Measurements from ENCODE around the gene PHEX.

- TF ChIP-seq EZH2 (optimal IDR thresholded peaks at IDR 0.05; ENCODE audit: low read depth, low read length) (no peak), CTCF (IDR thresholded peaks at IDR 0.05; ENCODE audit: low read length) (no peak)
Observed at GRCh38 chrX:22193851-22194659, 161.9 kb downstream of the PHEX start.

Data from MM.1S (cell line).